A673 (cell line): ENCODE results near the gene SARNP. TPM values are rescaled to one million over a fixed set of nuclear protein-coding genes. Genes with fewer than 3 reads are reported as not detected.

Experiments
- BruUV-seq: library from RNA; stranded (reverse); fragments of 400-500 nt; replicated peaks from 2 replicates; lab custom pipeline; 2021; lab: Mats Ljungman, UMichigan
- CTCF ChIA-PET: fragments of 300-600 bp; sonication (Branson Sonifier 250); formaldehyde crosslinking; loops from one replicate; lab custom pipeline; 2022; ENCODE audit warnings: antibody characterized with exemption; lab: Charles Lee
- POLR2A ChIA-PET: fragments of 300-600 bp; sonication (Branson Sonifier 250); formaldehyde crosslinking; loops from one replicate; lab custom pipeline; 2022; ENCODE audit warnings: antibody characterized with exemption; ENCODE audit not compliant: low non-redundant PET; lab: Charles Lee
- DNase-seq: peaks from one replicate; pipeline ENCODE4 v3.0.0-alpha.2; 2015; ENCODE audit warnings: low spot score
- H3K27ac ChIP-seq: fragments of 200-600 bp; sonication (generic); 2 replicates; pipeline ENCODE4 v1.5.1; 2016; ENCODE audit warnings: mixed run types, low read depth, mild to moderate bottlenecking, mixed read lengths, antibody characterized with exemption, low read length; ENCODE audit not compliant: poor library complexity, severe bottlenecking
- H3K27me3 ChIP-seq: fragments of 200-600 bp; sonication (generic); replicated peaks from 2 replicates; pipeline ENCODE4 v1.6.1; 2017; ENCODE audit warnings: mixed run types, low read depth, mild to moderate bottlenecking, mixed read lengths, antibody characterized with exemption, low read length; ENCODE audit not compliant: insufficient read depth, poor library complexity
- H3K36me3 ChIP-seq: fragments of 200-600 bp; sonication (generic); 2 replicates; pipeline ENCODE4 v1.6.1; 2016; ENCODE audit warnings: mixed run types, mild to moderate bottlenecking, mixed read lengths, antibody characterized with exemption, low read length; ENCODE audit not compliant: insufficient read depth, poor library complexity, severe bottlenecking
- H3K4me1 ChIP-seq: fragments of 200-600 bp; sonication (generic); 2 replicates; pipeline ENCODE4 v1.6.1; 2017; ENCODE audit warnings: mixed run types, mild to moderate bottlenecking, mixed read lengths, antibody characterized with exemption, low read length; ENCODE audit not compliant: insufficient read depth, poor library complexity, severe bottlenecking
- H3K4me3 ChIP-seq: fragments of 200-600 bp; sonication (generic); 2 replicates; pipeline ENCODE4 v1.5.1; 2016; ENCODE audit warnings: low read depth, mixed run types, mild to moderate bottlenecking, mixed read lengths, low read length; ENCODE audit not compliant: poor library complexity, severe bottlenecking
- H3K9me3 ChIP-seq: fragments of 200-600 bp; sonication (generic); 2 replicates; pipeline ENCODE4 v1.6.1; 2016; ENCODE audit warnings: mixed run types, low read depth, mild to moderate bottlenecking, mixed read lengths, antibody characterized with exemption, low read length; ENCODE audit not compliant: poor library complexity, severe bottlenecking
- EZH2 ChIP-seq: fragments of 200-600 bp; sonication (generic); IDR thresholded peaks from 2 replicates; pipeline ENCODE4 v1.6.1; 2017; ENCODE audit warnings: borderline replicate concordance, low read depth, mild to moderate bottlenecking, mixed read lengths, antibody characterized with exemption, low read length; ENCODE audit not compliant: poor library complexity, severe bottlenecking
- intact Hi-C: fragments of 100-400 bp; cut with micrococcal nuclease; formaldehyde crosslinking; loops from one replicate; pipeline ENCODE4 v1.10.0; 2022; ENCODE audit not compliant: unreplicated experiment
- total RNA-seq: library from RNA; stranded (reverse); gene quantifications from 2 replicates; pipeline ENCODE4 v1.2.3, GENCODE V29; 2021
- TF ChIP-seq, protein P1 (sequence below): fragments of 300-800, 200-600 bp; sonication (generic); conservative IDR thresholded peaks from 2 replicates; pipeline ENCODE4 v1.5.1; 2017; ENCODE audit warnings: low read depth, mild to moderate bottlenecking, antibody characterized with exemption, low read length, moderate library complexity, mixed read lengths

Gene SARNP
- total RNA-seq, 1 experiment from 2014 or later: 104 TPM

- no peak overlapping the region for H3K4me3 ChIP-seq
- H3K27me3 ChIP-seq: no peaks in the 10 kb centered on the region
- no peak for TF ChIP-seq EZH2
- TF ChIP-seq, protein P1, sequence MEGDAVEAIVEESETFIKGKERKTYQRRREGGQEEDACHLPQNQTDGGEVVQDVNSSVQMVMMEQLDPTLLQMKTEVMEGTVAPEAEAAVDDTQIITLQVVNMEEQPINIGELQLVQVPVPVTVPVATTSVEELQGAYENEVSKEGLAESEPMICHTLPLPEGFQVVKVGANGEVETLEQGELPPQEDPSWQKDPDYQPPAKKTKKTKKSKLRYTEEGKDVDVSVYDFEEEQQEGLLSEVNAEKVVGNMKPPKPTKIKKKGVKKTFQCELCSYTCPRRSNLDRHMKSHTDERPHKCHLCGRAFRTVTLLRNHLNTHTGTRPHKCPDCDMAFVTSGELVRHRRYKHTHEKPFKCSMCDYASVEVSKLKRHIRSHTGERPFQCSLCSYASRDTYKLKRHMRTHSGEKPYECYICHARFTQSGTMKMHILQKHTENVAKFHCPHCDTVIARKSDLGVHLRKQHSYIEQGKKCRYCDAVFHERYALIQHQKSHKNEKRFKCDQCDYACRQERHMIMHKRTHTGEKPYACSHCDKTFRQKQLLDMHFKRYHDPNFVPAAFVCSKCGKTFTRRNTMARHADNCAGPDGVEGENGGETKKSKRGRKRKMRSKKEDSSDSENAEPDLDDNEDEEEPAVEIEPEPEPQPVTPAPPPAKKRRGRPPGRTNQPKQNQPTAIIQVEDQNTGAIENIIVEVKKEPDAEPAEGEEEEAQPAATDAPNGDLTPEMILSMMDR: no peak
- H3K27ac ChIP-seq: no peak overlapping the region
- no peaks in the 10 kb centered on the region for H3K36me3 ChIP-seq
- no TSS peak for BruUV-seq
- intact Hi-C loops: no loop called here
- peaks cover 24% of the 10 kb centered on the region for H3K4me1 ChIP-seq
- POLR2A ChIA-PET: no interaction called here
- DNase-seq: no peak
- no peaks in the 10 kb centered on the region for H3K9me3 ChIP-seq
- CTCF ChIA-PET: interaction anchor here (0.6 kb wide), 1 partner anchor 12 kb away, joined by 3 read pairs; no protein-coding TSS in a partner anchor
Measured at GRCh38 chr12:55713721-55714120, 103.8 kb downstream of the SARNP start.

- no peaks in the 10 kb centered on the region for H3K9me3 ChIP-seq
- POLR2A ChIA-PET: no interaction called here
- no peaks in the 10 kb centered on the region for H3K36me3 ChIP-seq
- TF ChIP-seq, protein P1: no peak
- TF ChIP-seq EZH2: no peak
- intact Hi-C loops: no loop called here
- BruUV-seq: no TSS peak
- H3K4me3 ChIP-seq: no peak overlapping the region
- CTCF ChIA-PET: no interaction called here
- no peak overlapping the region for H3K27ac ChIP-seq
- DNase-seq: no peak
- peaks cover 21% of the 10 kb centered on the region for H3K4me1 ChIP-seq
- no peaks in the 10 kb centered on the region for H3K27me3 ChIP-seq
Measured at GRCh38 chr12:55712700-55713415, 104.7 kb downstream of the SARNP start.

- BruUV-seq: no TSS peak
- H3K36me3 ChIP-seq: no peaks in the 10 kb centered on the region
- no peaks in the 10 kb centered on the region for H3K27me3 ChIP-seq
- no peak for TF ChIP-seq EZH2
- TF ChIP-seq, protein P1: no peak
- H3K9me3 ChIP-seq: no peaks in the 10 kb centered on the region
- H3K4me3 ChIP-seq: no peak overlapping the region
- peaks cover 12% of the 10 kb centered on the region for H3K4me1 ChIP-seq
- CTCF ChIA-PET: interaction anchor here (0.6 kb wide), 1 partner anchor 9 kb away, joined by 3 read pairs; no protein-coding TSS in a partner anchor
- intact Hi-C loops: no loop called here
- POLR2A ChIA-PET: no interaction called here
- no peak for DNase-seq
- no peak overlapping the region for H3K27ac ChIP-seq
Measured at GRCh38 chr12:55711786-55712553, 105.6 kb downstream of the SARNP start.
